ENCODE data around the gene ANKS3. TPM values are rescaled to one million over a fixed set of nuclear protein-coding genes. Genes with fewer than 3 reads are reported as not detected.

Gene ANKS3
- total RNA-seq, 1 experiment from 2014 or later: 26.6 TPM

- POLR2A ChIA-PET: no interaction called here
- DNase-seq (ENCODE audit: low read depth, low spot score) (no peak), ATAC-seq (no peak)
- Histone ChIP-seq H3K4me1 (ENCODE audit: control insufficient read depth, insufficient read depth, low read length) (0 out of 2 replicates have a peak, but pooled peaks cover 3% of the 10 kb centered on the region), H3K4me3 (ENCODE audit: low read depth in 2 of 2, low read length in 2 of 2) (no peak overlapping the region), H3K36me3 (ENCODE audit: control insufficient read depth, insufficient read depth, low read length) (no peaks in the 10 kb centered on the region), H3K9me3 (ENCODE audit: control insufficient read depth, insufficient read depth, low read depth, low read length) (no peaks in the 10 kb centered on the region), H3K27me3 (ENCODE audit: control insufficient read depth, insufficient read depth, low read length) (no peaks in the 10 kb centered on the region), H3K27ac (ENCODE audit: low read length) (no peak overlapping the region)
- TF ChIP-seq REST (IDR thresholded peaks at IDR 0.05; ENCODE audit: insufficient read depth in 1 of 2, low read depth in 2 of 2, low read length in 1 of 2): no peak
- TF ChIP-seq CTCF (IDR thresholded peaks at IDR 0.05): no peak
- TF ChIP-seq SIN3A (IDR thresholded peaks at IDR 0.05; ENCODE audit: borderline replicate concordance, insufficient read depth, low read depth, low read length): no peak
- no peak for TF ChIP-seq TCF7L2 (IDR thresholded peaks at IDR 0.05; ENCODE audit: low read depth, low read length)
- no peak for TF ChIP-seq POLR2AphosphoS5 (IDR thresholded peaks at IDR 0.05; ENCODE audit: low read depth, low read length)
- CTCF ChIA-PET: no interaction called here
- intact Hi-C loops (cut with micrococcal nuclease; ENCODE audit: unreplicated experiment): no loop called here
- in situ Hi-C loops (cut with HindIII; ENCODE audit: low pct_unique_long_range_greater_than_20kb, low sequenced_read_pairs): no loop called here
- no TSS peak for BruUV-seq (replicated peaks)
Measured at GRCh38 chr16:4778050-4778392, 44.0 kb upstream of the ANKS3 start.

GRCh38 chr16:4777339-4778049 is 43.4 kb upstream of the ANKS3 start:
- Histone ChIP-seq H3K27me3 (ENCODE audit: control insufficient read depth, insufficient read depth, low read length) (no peaks in the 10 kb centered on the region), H3K9me3 (ENCODE audit: control insufficient read depth, insufficient read depth, low read depth, low read length) (no peaks in the 10 kb centered on the region), H3K36me3 (ENCODE audit: control insufficient read depth, insufficient read depth, low read length) (no peaks in the 10 kb centered on the region), H3K4me1 (ENCODE audit: control insufficient read depth, insufficient read depth, low read length) (0 out of 2 replicates have a peak, but pooled peaks cover 3% of the 10 kb centered on the region), H3K4me3 (ENCODE audit: low read depth in 2 of 2, low read length in 2 of 2) (no peak overlapping the region), H3K27ac (ENCODE audit: low read length) (no peak overlapping the region)
- BruUV-seq (replicated peaks): no TSS peak
- in situ Hi-C loops (cut with HindIII; ENCODE audit: low pct_unique_long_range_greater_than_20kb, low sequenced_read_pairs): no loop called here
- TF ChIP-seq CTCF (IDR thresholded peaks at IDR 0.05) (no peak), POLR2AphosphoS5 (IDR thresholded peaks at IDR 0.05; ENCODE audit: low read depth, low read length) (no peak), TCF7L2 (IDR thresholded peaks at IDR 0.05; ENCODE audit: low read depth, low read length) (no peak), SIN3A (IDR thresholded peaks at IDR 0.05; ENCODE audit: borderline replicate concordance, insufficient read depth, low read depth, low read length) (no peak), REST (IDR thresholded peaks at IDR 0.05; ENCODE audit: insufficient read depth in 1 of 2, low read depth in 2 of 2, low read length in 1 of 2) (no peak)
- CTCF ChIA-PET: no interaction called here
- no peak for DNase-seq (ENCODE audit: low read depth, low spot score)
- intact Hi-C loops (cut with micrococcal nuclease; ENCODE audit: unreplicated experiment): no loop called here
- no peak for ATAC-seq
- POLR2A ChIA-PET: interaction anchor here (0.5 kb wide), 1 partner anchor 109 kb away, joined by 4 read pairs; no protein-coding TSS in a partner anchor

Measured in Panc1 (cell line).